ENCODE measurements around the gene SLC17A8.
"Not testable (repeated sequence)": the region's sequence is repeated elsewhere in the genome, so short reads cannot be mapped to it uniquely, and the experiment has no call there.

SLC17A8 gene

DNA sequence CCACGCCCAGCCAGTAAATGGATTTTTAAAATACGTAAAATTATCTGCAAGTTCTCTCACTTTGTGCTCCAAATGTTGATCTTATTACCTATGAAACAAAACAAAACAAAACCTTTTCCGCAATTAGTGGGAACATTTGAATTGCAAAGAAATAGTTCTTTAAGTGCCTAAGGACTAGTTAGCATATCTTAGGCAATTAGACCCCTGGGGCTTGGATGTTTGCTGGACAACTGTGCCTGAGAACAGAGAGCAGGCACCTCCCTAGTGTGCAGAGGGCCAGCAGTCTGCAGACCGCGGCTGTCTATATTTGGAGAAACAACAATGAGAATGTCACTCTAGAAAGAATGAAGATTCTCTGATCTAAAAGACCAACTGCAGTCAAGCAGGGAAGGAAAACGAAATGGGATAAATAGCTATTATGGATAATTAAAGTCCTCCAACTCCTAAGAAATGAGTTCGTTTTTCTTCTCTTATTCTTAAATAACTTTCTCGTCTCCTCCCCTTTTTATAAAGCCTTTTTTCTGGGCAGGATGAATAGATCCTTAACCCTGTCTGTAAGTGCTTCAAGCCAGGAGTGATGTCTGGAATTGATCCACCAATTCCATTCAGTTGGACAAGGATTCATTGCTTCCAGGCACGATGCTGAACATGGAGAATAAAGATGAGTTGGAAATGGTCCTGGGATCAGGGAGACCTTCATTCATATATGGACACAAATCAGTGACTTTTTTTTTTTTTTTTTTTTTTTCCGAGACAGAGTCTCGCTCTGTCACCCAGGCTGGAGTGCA is 16.2 kb downstream of the SLC17A8 start:
- no peak for ATAC-seq

DNA sequence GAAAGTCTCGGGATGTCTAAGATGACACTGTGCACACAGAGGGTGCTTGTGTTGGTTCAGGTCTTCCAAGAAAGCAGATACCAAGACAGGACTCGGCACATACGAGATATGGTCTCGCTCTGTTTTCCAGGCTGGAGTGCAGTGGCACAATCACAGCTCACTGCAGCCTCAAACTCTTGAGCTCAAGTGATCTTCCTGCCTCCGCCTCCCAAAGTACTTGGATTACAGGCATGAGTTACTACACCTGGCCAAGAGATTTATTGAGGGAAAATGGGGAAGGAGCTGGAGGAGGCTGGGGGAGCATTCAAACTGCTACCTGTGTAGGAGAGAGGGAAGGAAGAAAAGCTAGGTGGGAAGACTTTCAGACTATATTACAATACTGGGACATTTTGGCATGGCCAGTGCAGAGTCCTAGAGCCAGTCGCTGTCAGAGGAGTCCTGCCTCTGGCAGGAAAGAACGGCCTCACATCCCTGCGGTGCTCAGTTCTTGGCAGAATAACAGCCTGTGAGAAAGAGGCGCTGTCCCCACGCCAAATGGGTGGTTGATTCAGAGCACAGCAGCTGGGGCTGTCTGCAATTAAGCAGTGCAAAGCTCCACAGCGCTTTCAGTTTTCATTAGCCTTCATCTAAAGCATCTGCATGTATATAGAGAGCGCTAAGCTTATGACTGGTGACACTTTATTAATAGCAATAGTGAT is 18.3 kb downstream of the SLC17A8 start:
- ATAC-seq, result no peak

DNA sequence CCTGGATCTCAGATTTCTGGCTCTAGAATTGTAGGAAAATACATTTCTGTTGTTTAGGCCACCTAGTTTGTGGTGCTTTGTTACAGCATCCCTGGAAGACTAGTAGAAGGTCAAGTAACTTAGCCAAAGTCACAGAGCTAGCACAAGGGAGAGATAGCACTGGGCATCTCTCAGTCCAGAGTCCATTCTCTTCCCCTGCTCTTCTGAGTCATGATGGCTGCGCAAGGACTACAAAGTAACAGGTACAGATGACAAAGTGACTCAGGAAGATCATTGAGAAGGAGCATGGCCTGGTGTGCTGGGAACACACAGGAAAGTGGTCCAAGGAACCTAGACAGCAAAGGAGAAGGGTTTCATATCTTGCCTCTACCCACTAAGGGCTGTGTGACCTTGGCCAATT is 19.3 kb downstream of the SLC17A8 start:
- no peak for ATAC-seq

DNA sequence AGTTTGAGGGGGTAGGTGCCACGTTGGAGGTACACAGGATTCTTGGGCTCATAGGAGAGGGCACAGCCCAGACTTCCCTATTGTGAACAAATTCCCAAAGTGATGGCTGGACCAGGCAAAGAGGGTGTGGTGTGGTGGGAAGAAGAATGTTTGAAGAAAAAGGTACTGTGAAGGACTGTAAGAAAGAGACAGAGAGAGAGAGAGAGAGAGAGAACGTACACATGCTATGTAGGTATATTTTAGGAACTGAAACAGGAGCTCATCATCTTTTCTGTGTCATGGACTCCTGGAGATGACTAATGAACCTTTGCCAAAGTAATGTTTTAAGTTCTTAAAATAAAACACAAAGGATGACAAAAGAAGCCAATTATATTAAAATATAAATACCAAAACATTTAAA is 24.5 kb downstream of the SLC17A8 start:
- ATAC-seq, result no peak

DNA sequence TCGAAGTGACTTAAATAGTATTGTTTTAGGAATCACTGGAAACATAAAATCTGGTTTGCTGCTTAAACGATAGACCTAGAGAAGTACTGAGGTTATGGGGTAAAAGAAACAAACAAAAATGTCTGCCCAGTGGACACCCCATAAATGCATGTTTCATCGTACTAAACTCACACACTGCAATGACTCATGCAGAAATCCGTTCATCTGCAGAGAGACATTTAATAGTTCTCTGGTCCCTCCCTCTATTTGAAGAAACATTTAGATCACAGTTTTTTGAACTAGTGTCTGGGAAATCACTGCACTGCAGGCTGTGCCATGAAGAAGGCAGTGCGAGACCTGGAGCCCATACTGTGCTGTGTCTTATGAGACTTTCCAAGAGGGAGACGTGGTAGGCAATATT is 25.5 kb downstream of the SLC17A8 start:
- ATAC-seq, result no peak

DNA sequence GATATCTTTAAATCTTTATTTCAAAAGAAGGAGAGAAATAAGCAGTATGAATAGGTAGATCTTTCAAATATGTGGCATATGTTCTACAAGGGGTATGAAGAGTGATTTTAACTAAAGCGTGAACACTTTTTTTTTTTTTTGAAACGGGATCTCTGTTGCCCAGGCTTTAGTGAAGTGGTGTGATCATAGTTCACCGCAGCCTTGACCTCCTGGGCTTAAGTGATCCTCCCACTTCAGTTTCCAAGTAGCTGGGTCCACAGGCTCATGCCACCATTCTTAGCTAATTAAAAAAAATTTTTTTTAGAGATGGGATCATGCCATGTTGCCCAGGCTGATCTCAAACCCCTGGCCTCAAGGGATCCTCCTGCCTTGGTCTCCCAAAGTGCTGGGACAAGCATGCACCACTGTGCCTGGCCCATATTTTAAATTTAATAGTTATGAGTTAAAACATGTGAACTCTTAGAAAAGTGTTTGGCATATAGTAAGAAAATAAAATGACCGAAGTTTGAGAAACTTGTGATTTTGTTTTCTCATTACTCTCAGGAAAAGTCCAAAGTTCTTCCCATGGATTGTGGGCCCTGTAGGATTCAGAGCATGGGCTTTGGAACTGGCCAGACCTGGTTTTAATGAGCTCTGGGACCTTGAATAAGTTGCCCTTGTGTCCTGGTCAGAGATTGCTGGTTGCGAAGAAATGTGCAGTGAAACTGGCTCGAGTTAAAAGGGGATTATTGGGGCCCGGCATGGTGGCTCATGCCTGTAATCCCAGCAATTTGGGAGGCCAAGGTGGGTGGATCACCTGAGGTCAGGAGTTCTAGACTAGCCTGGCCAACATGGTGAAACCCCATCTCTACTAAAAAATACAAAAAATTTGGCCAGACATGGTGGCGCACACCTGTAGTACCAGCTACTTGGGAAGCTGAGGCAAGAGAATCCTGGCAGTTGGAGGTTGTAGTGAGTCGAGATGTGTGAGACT is 27.0 kb downstream of the SLC17A8 start:
- ATAC-seq, result no peak

DNA sequence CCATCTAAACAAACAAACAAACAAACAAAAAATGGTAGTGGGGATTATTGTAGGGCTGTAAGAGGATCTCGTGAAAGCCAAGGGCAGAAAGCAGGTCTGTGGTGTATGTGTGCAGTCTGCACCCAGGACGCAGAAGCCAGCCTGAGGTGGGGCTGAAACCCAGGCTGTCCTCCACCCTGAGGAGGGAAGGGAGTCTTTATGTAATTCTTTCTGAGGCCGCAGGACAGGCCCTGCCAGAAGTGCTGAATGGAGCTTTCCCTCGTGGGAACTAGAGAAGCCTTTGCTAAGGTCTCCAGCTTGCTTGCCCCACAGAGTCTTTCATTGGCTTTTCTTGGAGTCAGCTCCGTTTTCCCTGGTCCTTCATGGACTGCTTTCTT is 27.7 kb downstream of the SLC17A8 start:
- no peak for ATAC-seq

DNA sequence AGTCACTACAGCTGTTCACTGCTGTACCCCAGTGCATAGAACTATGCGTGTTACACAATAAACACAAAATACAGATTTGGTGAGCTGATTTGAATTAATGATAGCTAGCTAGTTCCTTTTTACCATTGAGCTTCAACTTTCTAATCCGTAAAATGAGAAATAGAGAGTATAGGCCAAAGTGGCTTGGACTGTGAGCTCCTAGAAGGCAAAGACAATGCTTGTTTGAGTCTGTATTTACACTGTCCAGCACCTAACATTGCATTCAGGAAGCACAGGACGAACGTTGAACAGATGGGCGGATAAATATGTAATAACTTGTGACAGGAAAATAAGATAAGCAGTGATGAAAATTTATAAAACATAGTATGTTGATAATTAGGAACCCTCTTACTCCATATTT is 31.5 kb downstream of the SLC17A8 start:
- no peak for ATAC-seq

DNA sequence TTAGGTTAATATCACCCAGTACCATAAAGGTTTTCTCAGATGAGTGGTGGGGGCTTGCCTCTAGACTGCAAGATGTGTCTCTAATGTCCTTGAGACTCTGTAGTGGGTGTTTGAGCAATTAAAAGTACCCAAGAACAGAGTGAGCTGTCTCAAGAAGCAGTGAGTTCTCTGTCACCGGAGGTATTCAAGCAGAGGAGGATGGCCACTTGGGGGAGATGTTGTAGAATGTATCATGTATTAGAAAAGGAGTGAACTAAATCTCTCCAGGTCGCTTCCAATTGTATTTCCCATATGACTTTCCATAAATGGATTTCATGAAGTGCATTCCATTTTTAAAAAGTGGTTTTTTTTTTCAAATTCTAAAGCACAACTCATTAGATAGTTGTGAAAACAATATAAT is 35.0 kb downstream of the SLC17A8 start:
- no peak for ATAC-seq

DNA sequence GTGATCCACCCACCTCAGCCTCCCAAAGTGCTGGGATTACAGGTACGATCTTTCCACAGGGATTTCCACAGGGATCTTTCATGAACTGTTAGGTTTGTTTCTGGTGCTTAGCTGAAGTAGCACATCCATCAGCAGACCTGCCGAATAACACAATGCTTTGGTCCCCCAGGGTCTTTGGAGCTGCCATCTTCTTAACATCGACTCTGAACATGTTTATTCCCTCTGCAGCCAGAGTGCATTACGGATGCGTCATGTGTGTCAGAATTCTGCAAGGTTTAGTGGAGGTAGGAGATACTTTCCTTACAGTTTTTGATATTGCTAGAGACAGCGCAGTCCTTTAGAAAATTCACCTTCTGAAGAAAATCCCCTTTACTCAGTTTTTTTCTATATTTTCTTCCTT is 36.3 kb downstream of the SLC17A8 start:
- ATAC-seq, result no peak

DNA sequence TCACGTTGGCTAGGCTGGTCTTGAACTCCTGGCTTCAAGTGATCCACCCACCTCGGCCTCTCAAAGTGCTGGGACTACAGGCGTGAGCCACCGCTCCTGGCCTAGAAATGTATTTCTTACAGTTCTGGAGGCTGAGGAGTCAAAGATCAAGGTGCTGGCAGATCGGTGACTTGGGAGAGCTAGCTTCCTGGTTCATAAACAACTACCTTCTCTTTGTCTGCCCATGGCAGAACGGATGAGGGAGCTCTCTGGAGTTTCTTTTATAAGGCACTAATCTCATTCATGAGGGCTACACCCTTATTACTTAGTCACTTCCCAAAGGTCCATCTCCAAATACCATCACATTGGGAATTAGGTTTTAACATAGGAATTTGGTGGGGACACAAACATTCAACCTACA is 38.9 kb downstream of the SLC17A8 start:
- no peak for ATAC-seq

DNA sequence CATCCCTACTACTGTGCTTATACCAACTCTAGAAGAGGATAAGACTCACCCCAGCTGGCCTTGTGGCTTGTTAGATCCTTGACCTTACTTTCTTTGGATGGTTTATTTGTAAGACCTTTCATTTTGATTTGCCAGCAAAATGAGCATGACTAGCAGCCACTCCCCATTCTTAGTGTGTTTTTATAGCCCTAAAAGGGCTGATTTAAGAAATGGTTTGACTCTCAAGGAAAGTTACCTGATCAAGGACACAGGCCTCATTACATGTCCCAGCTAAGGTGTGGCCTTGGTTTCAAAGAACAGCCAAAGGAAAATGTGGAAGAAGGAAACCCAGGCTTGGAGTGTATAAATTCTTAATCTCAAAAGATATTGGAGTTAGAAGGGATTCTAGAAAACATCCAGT is 41.4 kb downstream of the SLC17A8 start:
- no peak for ATAC-seq

DNA sequence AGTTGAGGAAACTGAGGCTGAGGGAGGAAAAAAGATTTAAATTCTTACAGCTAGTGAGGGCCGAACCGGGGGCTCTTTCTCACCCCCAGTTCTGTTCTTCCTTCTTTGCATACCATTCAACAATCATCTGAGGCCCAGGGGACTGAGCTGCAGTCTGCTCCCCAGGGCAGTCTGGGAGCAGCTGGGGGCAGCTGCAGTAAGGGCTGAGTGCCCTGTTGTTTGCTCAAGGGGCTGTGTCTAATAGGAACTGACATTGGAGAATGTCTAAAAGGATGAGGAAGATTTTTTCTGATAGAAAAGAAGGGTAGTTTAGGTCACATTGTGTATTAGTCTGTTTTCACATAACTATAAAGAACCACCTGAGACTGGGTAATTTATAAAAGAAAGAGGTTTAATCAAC is 42.2 kb downstream of the SLC17A8 start:
- ATAC-seq, result no peak

DNA sequence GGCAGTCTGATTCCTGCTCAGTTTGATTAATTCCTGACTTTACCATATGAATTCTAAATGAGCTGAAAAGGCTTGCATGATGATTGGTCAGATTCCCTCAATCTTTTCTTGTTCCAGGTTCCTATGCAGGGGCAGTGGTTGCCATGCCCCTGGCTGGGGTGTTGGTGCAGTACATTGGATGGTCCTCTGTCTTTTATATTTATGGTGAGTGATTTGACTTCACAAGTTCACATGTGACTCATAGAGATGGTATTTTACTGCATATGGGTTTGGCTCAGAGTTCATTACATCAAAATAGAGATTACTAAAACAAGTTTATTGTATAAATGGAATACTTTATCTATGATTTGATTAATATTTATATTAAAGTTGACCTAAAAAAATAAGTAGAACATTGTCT is 44.8 kb downstream of the SLC17A8 start:
- ATAC-seq, result no peak

DNA sequence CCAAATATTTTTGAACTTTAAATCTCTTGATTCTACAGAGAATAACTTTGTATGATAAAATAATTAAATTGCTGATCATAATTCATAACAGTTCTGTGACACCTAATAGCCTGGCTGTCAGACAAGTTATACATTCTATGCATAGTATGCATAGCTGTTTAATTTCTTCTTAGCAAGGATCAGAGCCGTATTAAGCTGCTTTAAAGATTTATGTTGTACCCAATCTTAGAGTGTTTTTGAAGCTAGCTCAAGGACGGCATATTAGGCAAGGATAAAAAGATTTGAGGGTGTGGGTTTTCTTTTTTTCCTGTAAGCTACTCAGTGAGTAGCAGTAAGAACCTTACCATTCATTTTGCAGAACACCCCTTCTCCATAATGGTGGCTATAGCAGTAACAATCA is 45.9 kb downstream of the SLC17A8 start:
- ATAC-seq, result no peak

DNA sequence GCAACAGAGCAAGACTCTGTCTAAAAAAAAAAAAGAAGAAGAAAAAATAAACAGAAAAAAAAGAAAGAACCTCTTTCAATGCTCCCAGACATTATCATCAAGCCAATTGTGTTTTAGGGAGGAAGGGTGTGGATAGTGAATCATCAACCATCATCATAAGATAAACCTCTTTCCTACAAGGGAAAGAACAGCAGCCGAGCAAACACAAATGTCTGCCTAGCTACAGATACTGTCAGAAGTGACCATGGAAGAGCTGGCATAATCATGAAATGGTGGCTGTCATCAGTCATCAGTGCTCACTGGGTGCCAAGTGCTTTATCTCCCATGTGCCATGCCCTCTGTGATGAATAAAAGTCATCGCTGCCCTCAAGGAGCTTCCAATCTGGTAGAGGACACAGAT is 46.6 kb downstream of the SLC17A8 start:
- ATAC-seq, result no peak

DNA sequence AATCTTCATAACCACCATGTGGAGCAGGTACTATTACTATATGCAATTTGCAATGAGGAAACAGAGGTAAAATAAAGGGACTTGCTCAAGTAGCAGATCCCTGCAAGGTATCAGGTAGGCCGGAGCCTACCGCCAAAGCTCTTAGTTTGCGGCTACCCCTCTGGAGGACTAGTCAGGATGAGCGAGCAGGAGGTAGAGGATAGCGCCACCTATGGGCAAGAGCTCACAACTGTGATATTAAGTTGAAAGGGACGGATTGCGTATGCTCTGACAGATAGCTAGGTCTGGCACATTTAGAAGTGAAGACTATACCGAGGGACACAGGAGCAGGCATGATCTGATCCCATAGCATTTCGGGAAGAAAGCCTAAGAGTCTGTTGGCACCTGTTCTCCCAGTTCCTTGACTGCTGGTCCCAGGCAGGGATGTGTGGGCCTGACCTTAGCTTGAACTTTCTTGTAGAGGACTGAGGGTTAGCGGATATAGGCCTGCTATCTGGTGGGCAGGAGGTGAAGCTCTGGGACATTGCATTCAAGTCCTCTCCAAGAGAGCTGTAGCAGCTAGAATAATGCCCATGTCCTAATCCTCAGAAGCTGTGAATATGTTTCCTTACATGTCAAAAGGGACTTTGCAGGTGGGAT is 48.0 kb downstream of the SLC17A8 start:
- no peak for ATAC-seq

DNA sequence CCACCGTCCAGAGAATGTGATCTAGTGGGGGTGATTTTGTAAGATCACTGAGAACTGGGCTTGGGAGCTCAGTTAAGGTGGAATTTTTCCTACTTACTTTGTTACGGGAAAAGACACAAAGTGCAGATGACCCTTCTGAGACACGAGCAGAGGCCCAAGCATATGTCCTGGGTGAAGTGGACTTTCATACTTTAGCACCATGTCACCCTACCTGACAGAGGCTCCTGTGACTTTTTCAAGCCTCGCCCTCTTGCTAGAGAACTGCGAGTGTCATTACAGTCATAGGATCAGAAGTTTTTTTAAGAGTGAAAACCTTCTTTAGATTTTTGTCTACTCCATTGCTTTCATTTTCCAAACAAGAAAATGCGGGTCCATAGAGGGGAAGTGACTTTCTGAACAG is 56.1 kb downstream of the SLC17A8 start:
- ATAC-seq, result no peak

DNA sequence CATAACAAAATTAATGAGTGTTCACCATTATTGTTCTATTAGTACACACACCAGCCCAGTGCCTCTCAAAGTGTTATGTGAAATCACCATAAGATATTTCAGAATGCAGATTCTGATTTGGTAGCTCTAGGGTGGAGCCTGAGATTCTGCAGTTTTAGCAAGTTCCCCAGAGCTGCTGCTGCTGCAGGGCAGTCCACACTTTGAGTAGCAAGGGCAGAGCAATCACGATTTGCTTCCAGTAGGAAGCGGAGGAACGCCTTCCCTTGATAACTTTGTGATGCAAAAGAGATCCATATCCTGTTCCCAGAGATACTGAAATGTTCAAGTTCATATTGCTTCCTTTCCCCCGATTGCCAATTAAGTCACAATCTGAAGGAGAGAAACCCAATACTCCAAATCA is 57.9 kb downstream of the SLC17A8 start:
- ATAC-seq, result no peak

DNA sequence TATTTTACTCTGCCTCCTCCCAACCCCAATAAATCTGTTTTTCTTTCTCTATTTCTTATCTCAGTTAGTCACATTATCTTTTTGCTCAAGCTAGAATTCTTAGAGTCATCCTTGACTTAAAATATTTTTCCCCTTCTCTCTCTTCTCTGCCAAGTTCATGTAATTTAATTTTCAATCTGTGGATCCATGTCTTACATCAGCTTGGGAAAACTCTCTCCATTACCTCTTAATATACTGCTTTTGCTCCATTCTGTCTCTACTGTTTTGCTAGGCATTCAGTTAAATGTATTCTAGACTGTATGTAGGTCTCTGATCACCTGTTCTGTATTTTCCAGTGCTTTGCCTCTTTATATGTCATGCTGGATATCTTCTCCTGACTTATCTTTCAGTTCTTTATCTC is 65.8 kb downstream of the SLC17A8 start:
- no peak for ATAC-seq

DNA sequence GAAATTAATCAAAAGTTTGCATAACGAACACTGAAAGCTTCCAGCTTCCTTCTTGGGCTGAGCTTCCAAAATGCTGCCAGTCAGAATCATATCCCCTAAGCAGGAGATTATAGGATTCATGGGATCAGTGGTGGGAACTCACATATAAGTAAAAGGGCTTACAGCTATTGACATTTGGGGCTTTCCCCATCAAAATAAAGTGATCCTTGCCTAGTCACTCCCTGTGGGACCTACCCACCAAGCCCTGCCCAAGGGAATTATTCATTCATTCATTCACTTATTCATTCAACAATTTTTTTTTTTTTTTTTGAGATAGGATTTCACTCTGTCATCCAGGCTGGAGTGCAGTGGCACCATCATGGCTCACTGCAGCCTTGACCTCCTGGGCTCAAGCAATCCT is 69.3 kb downstream of the SLC17A8 start:
- no peak for ATAC-seq

DNA sequence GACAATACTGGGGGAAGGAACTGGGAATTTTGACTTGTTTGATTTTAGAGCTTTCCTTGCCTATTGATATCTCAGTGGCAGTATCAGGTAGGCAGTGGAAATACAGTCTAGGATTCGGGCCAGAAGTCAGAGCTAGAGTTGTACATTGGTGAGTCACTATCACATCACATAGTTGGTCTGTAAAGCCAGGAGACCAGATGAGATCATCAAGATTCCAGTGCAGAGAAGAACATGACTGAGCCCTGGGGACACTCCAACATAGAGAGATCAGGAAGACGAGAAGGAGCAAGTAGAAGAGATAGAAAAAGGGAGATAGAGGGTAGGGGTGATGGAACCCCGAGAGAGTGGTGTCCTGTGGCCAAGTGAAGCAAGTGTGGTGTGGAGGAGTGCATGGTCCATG is 70.2 kb downstream of the SLC17A8 start:
- ATAC-seq, result no peak

DNA sequence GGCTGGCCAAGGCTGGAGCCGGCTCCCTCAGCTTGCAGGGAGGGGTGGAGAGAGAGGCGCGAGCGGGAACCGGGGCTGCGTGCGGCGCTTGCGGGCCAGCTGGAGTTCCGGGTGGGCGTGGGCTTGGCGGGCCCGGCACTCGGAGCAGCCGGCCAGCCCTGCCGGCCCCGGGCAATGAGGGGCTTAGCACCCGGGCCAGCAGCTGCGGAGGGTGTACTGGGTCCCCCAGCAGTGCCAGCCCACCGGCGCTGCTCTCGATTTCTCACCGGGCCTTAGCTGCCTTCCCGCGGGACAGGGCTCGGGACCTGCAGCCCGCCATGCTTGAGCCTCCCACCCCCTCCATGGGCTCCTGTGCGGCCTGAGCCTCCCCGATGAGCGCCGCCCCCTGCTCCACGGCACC is 73.4 kb downstream of the SLC17A8 start:
- not testable (repeated sequence) for ATAC-seq
